H1 (cell line): Measurements from ENCODE around the gene PARD3. TPM values are rescaled to one million over a fixed set of nuclear protein-coding genes. Genes with fewer than 3 reads are reported as not detected.

Source experiments
- CTCF ChIA-PET: fragments of 300-600 bp; sonication (Branson Sonifier 250); formaldehyde crosslinking; loops from one replicate; lab custom pipeline; 2021; ENCODE audit not compliant: partially characterized antibody; lab: Charles Lee
- POLR2A ChIA-PET: fragments of 300-600 bp; sonication (Branson Sonifier 250); formaldehyde crosslinking; loops from one replicate; lab custom pipeline; 2021; ENCODE audit warnings: inconsistent platforms; ENCODE audit not compliant: partially characterized antibody; lab: Charles Lee
- DNase-seq, 2 experiments: peaks; one replicate each; pipeline versions ENCODE4 v3.0.0 to v3.0.0-alpha.2; 2010 to 2022; ENCODE audit warnings: low spot score in 2 of 2, low read depth in 1 of 2, mixed read lengths in 1 of 2
- FAIRE-seq: peaks from 2 replicates; lab custom pipeline; 2011; peaks lifted over from hg19 to GRCh38; lab: Jason Lieb, UNC
- H2AFZ ChIP-seq: 2 replicates; pipeline ENCODE4 v1.8.1; 2012; ENCODE audit warnings: low read length, inconsistent platforms
- H2AK5ac ChIP-seq: 2 replicates; pipeline ENCODE4 v1.6.1; 2013; ENCODE audit warnings: low read depth, low read length
- H2BK120ac ChIP-seq: replicated peaks from 2 replicates; pipeline ENCODE3; 2013; ENCODE audit warnings: low read depth, low read length, inconsistent platforms
- H2BK12ac ChIP-seq: 2 replicates; pipeline ENCODE4 v1.6.1; 2013; ENCODE audit warnings: low read depth, low read length
- H2BK15ac ChIP-seq: 2 replicates; pipeline ENCODE4 v1.6.1; 2013; ENCODE audit warnings: low read length
- H2BK20ac ChIP-seq: 2 replicates; pipeline ENCODE4 v1.6.1; 2013; ENCODE audit warnings: low read length
- H2BK5ac ChIP-seq: 2 replicates; pipeline ENCODE4 v1.6.1; 2013; ENCODE audit warnings: low read depth, low read length
- H3K14ac ChIP-seq: 2 replicates; pipeline ENCODE4 v1.6.1; 2013; ENCODE audit warnings: inconsistent platforms; ENCODE audit not compliant: insufficient read length
- H3K18ac ChIP-seq: 2 replicates; pipeline ENCODE4 v1.6.1; 2013; ENCODE audit warnings: low read length; ENCODE audit errors: extremely low read depth
- H3K23ac ChIP-seq: 2 replicates; pipeline ENCODE4 v1.6.1; 2013; ENCODE audit warnings: inconsistent platforms; ENCODE audit not compliant: insufficient read length
- H3K23me2 ChIP-seq: 2 replicates; pipeline ENCODE4 v1.6.1; 2013; ENCODE audit warnings: low read depth, low read length
- H3K27ac ChIP-seq: 2 replicates; pipeline ENCODE4 v1.6.1; 2011; ENCODE audit warnings: low read depth, low read length, inconsistent platforms
- H3K27me3 ChIP-seq, 4 experiments: replicated peaks in 1 of 4; 1 replicate in 1 of 4; 2 replicates in 3 of 4; pipeline versions ENCODE4 v1.6.1 to v1.8.1; 2011 to 2013; ENCODE audit warnings: low read length in 3 of 4, mild to moderate bottlenecking in 3 of 4, inconsistent platforms in 2 of 4, mixed read lengths in 2 of 4, moderate library complexity in 1 of 4; ENCODE audit not compliant: control insufficient read depth in 3 of 4, insufficient read depth in 3 of 4; ENCODE audit errors: extremely low read depth in 1 of 4
- H3K36me3 ChIP-seq, 4 experiments: 2 replicates each; pipeline versions ENCODE4 v1.6.1 to v1.8.1; 2011 to 2013; ENCODE audit warnings: mild to moderate bottlenecking in 4 of 4, low read length in 3 of 4, moderate library complexity in 2 of 4, control low read depth in 1 of 4, inconsistent platforms in 1 of 4; ENCODE audit not compliant: insufficient read depth in 4 of 4, control insufficient read depth in 2 of 4
- H3K4ac ChIP-seq: replicated peaks from 2 replicates; pipeline ENCODE3; 2013; ENCODE audit warnings: low read length, low read depth, mixed read lengths, inconsistent platforms; ENCODE audit not compliant: insufficient read length
- H3K4me1 ChIP-seq, 4 experiments: replicated peaks in 1 of 4; 1 replicate in 1 of 4; 2 replicates in 3 of 4; pipeline versions ENCODE4 v1.6.1 to v1.8.1; 2011 to 2013; ENCODE audit warnings: low read length in 3 of 4, inconsistent platforms in 2 of 4, mixed read lengths in 1 of 4; ENCODE audit not compliant: insufficient read depth in 4 of 4, control insufficient read depth in 3 of 4
- H3K4me2 ChIP-seq, 2 experiments: 2 replicates each; pipeline versions ENCODE4 v1.6.1 to v1.8.1; 2011 to 2013; ENCODE audit warnings: low read depth in 2 of 2, low read length in 2 of 2, control low read depth in 1 of 2, inconsistent platforms in 1 of 2, mild to moderate bottlenecking in 1 of 2; ENCODE audit not compliant: insufficient read depth in 1 of 2
- H3K4me3 ChIP-seq, 4 experiments: fragments of 200-600, 300-600 bp in 1 of 4; sonication (generic), shearing (Covaris generic), sonication (Bioruptor Twin) in 1 of 4; 2 replicates each; pipeline versions ENCODE4 v1.5.1 to v1.8.1; 2011 to 2016; ENCODE audit warnings: low read length in 4 of 4, low read depth in 3 of 4, control low read depth in 2 of 4, inconsistent platforms in 2 of 4, mild to moderate bottlenecking in 2 of 4, mixed read lengths in 1 of 4, moderate library complexity in 1 of 4; ENCODE audit not compliant: insufficient read depth in 2 of 4; ENCODE audit errors: extremely low read depth in 1 of 4
- H3K56ac ChIP-seq: replicated peaks from 2 replicates; pipeline ENCODE3; 2013; ENCODE audit warnings: low read depth, mild to moderate bottlenecking, mixed read lengths, low read length, inconsistent platforms; ENCODE audit not compliant: insufficient read length
- H3K79me1 ChIP-seq: 2 replicates; pipeline ENCODE4 v1.6.1; 2013; ENCODE audit warnings: low read depth, low read length, control low read depth
- H3K79me2 ChIP-seq, 2 experiments: 2 replicates each; pipeline versions ENCODE4 v1.6.1 to v1.8.1; 2012 to 2013; ENCODE audit warnings: low read length in 2 of 2, mild to moderate bottlenecking in 2 of 2, inconsistent platforms in 1 of 2; ENCODE audit not compliant: insufficient read depth in 2 of 2, control insufficient read depth in 1 of 2
- H3K9ac ChIP-seq, 4 experiments: replicated peaks in 1 of 4; 1 replicate in 1 of 4; 2 replicates in 3 of 4; pipeline versions ENCODE4 v1.6.1 to v1.8.1; 2011 to 2013; ENCODE audit warnings: low read depth in 3 of 4, low read length in 3 of 4, control low read depth in 2 of 4, mild to moderate bottlenecking in 2 of 4, moderate library complexity in 2 of 4, inconsistent platforms in 1 of 4; ENCODE audit errors: extremely low read depth in 1 of 4
- H3K9me3 ChIP-seq, 2 experiments: 2 replicates each; pipeline versions ENCODE4 v1.6.1 to v1.8.1; 2012 to 2013; ENCODE audit warnings: mild to moderate bottlenecking in 2 of 2, moderate library complexity in 2 of 2, control low read depth in 1 of 2, inconsistent platforms in 1 of 2, low read depth in 1 of 2, low read length in 1 of 2, mixed read lengths in 1 of 2; ENCODE audit not compliant: insufficient read depth in 2 of 2
- H4K20me1 ChIP-seq, 2 experiments: replicated peaks in 1 of 2; 2 replicates each; pipeline versions ENCODE3 to v1.8.1; 2011 to 2013; ENCODE audit warnings: inconsistent platforms in 2 of 2, low read length in 2 of 2, mild to moderate bottlenecking in 1 of 2; ENCODE audit not compliant: insufficient read depth in 2 of 2, control insufficient read depth in 1 of 2
- H4K5ac ChIP-seq: 2 replicates; pipeline ENCODE4 v1.6.1; 2013; ENCODE audit warnings: low read length, low read depth, mixed read lengths, inconsistent platforms; ENCODE audit not compliant: insufficient read length
- H4K8ac ChIP-seq: 2 replicates; pipeline ENCODE4 v1.8.0; 2013; ENCODE audit warnings: mild to moderate bottlenecking, moderate library complexity, low read length, inconsistent platforms; ENCODE audit not compliant: insufficient read depth; ENCODE audit errors: extremely low read depth
- H4K91ac ChIP-seq: replicated peaks from 2 replicates; pipeline ENCODE3; 2013; ENCODE audit warnings: low read length, mixed read lengths, inconsistent platforms; ENCODE audit not compliant: insufficient read length
- CHD2 ChIP-seq: IDR thresholded peaks from 2 replicates; pipeline ENCODE4 v1.6.1; 2012; ENCODE audit warnings: low read length, improper control_type of control experiment
- CTCF ChIP-seq, 3 experiments: IDR thresholded peaks; 1 replicate in 2 of 3; 2 replicates in 1 of 3; pipeline versions ENCODE4 v1.5.1 to v1.6.1; 2011; ENCODE audit warnings: low read length in 3 of 3, mild to moderate bottlenecking in 3 of 3, inconsistent platforms in 2 of 3, low read depth in 1 of 3, moderate library complexity in 1 of 3; ENCODE audit not compliant: insufficient read depth in 1 of 3; ENCODE audit errors: control extremely low read depth in 1 of 3
- WGBS, 2 experiments: shearing (Covaris generic) in 1 of 2; methylation state at CpG; one replicate each; pipeline versions ENCODE4 v1.1.6 to v1.1.7; 2013 to 2015; ENCODE audit warnings: low lambda C conversion rate in 2 of 2, mixed read lengths in 2 of 2, inconsistent platforms in 1 of 2, low coverage in 1 of 2, missing lambda C conversion rate in 1 of 2; ENCODE audit not compliant: insufficient replicate concordance in 2 of 2, insufficient coverage in 1 of 2, insufficient read length in 1 of 2; ENCODE audit errors: extremely low coverage in 1 of 2, missing lambda C conversion rate in 1 of 2; 5-methylcytosine and 5-hydroxymethylcytosine counted together
- polyA plus RNA-seq, 7 experiments: library from polyadenylated mRNA; depleted of rRNA in 3 of 7; stranded (reverse) in 5 of 7; unstranded in 2 of 7; fragments of >200 nt in 5 of 7; fragments of 200-250 nt in 2 of 7; gene quantifications; 1 replicate in 5 of 7; 2 replicates in 1 of 7; 4 replicates in 1 of 7; pipeline versions ENCODE4 v1.2.1 to v1.2.3, GENCODE V29; 2011 to 2013; ENCODE audit warnings: missing spikeins in 2 of 7, mixed read lengths in 2 of 7
- total RNA-seq: library from RNA; stranded (reverse); fragmentation: NEBNext Ultra II Directional; extraction: Animal tissue kit (Norgen Biotek cat#: 25700); gene quantifications from 2 replicates; pipeline ENCODE4 v1.2.1, GENCODE V29; 2021

Gene PARD3
- total and polyA plus RNA-seq, 2 of the 8 experiments (the other 6 are each of a cell fraction or from before 2014, with no cell fraction given), result 19.7 to 49.1 TPM

- H2BK5ac ChIP-seq, result no peak overlapping the region
- no peak overlapping the region for H4K91ac ChIP-seq
- no peak overlapping the region for H3K14ac ChIP-seq
- H3K23me2 ChIP-seq, result no peaks in the 10 kb centered on the region
- 75% methylated on average over 6 of the region's 6 CpGs; no CpG with 5 or more reads in 1 of the 2 experiments for WGBS, 2 experiments
- H3K4ac ChIP-seq, result no peak overlapping the region
- H3K36me3 ChIP-seq, result no peaks in the 10 kb centered on the region
- peak overlapping the region in 1 of 2 experiments; percentile 17; a peak in 2 of 4 replicates for H3K4me2 ChIP-seq
- no peaks in the 10 kb centered on the region for H4K20me1 ChIP-seq
- no peak overlapping the region for H2AK5ac ChIP-seq
- H3K27me3 ChIP-seq, result no peaks in the 10 kb centered on the region
- POLR2A ChIA-PET, result interaction anchor here (1.1 kb wide), 1 partner anchor 246 kb away, joined by 3 read pairs; no protein-coding TSS in a partner anchor
- no peak overlapping the region for H3K4me3 ChIP-seq
- H3K9ac ChIP-seq, result no peak overlapping the region
- no peak overlapping the region for H2BK120ac ChIP-seq
- no peak overlapping the region for H3K56ac ChIP-seq
- H3K23ac ChIP-seq, result no peak overlapping the region
- no peak for DNase-seq
- peaks cover 0 to 17% of the 10 kb centered on the region in 2 experiments; a peak in 1 of 4 replicates for H3K79me2 ChIP-seq
- no peak overlapping the region for H2BK15ac ChIP-seq
- H3K9me3 ChIP-seq, result no peaks in the 10 kb centered on the region
- no peak overlapping the region for H4K5ac ChIP-seq
- H2BK20ac ChIP-seq, result no peak overlapping the region
- H2BK12ac ChIP-seq, result peak overlapping the region; percentile 5; the same call in 1 of the 2 replicates
- no peak overlapping the region for H4K8ac ChIP-seq
- no peak overlapping the region for H2AFZ ChIP-seq
- FAIRE-seq, result peak; percentile 84
- no peak overlapping the region for H3K18ac ChIP-seq
- peaks cover 0 to 15% (median 11%) of the 10 kb centered on the region in 4 experiments; a peak in 6 of 7 replicates for H3K4me1 ChIP-seq
- no peak overlapping the region for H3K27ac ChIP-seq
- H3K79me1 ChIP-seq, result no peaks in the 10 kb centered on the region; the same call in 1 of the 2 replicates
- TF ChIP-seq CTCF (IDR thresholded peaks at IDR 0.05; ENCODE audit: control extremely low read depth in 1 of 3, insufficient read depth in 1 of 3, low read depth in 1 of 3, low read length in 3 of 3) (peak in 1 of 3 experiments; percentile 0; a peak in 1 of 4 replicates), CHD2 (no peak)
- CTCF ChIA-PET, result interaction anchor here (1.0 kb wide), 1 partner anchor 31 kb away, joined by 3 read pairs; no protein-coding TSS in a partner anchor
Observed at GRCh38 chr10:34567659-34568253, 247.3 kb downstream of the PARD3 start.
